Peyer's patch (tissue), 4 donors: ENCODE data around the gene EIF2B4.

ENCODE experiments used
- CTCF ChIP-seq, 6 experiments: fragments of 450-650 bp in 4 of 6; fragments of 200-600 bp in 2 of 6; sonication (generic) in 1 of 6; IDR thresholded peaks; one replicate each; pipeline ENCODE4 v1.5.1; 2017 to 2019; ENCODE audit warnings: antibody characterized with exemption in 6 of 6, mild to moderate bottlenecking in 3 of 6, moderate library complexity in 1 of 6
- POLR2A ChIP-seq, 2 donors: fragments of 450-650 bp; IDR thresholded peaks; one replicate each; pipeline ENCODE4 v1.5.1; 2017; ENCODE audit warnings: antibody characterized with exemption in 2 of 2, mild to moderate bottlenecking in 2 of 2, moderate library complexity in 2 of 2

- no peak for TF ChIP-seq CTCF (IDR thresholded peaks at IDR 0.05)
- TF ChIP-seq POLR2A (IDR thresholded peaks at IDR 0.05): no peak
These were observed 34.8 kb downstream of the EIF2B4 start for GRCh38 chr2:27335311-27335710.
